K562 (cell line): ENCODE measurements around the gene EIF5B. TPM values are rescaled to one million over a fixed set of nuclear protein-coding genes. Genes with fewer than 3 reads are reported as not detected.

Experiments used
- ATAC-seq: fragments of 200-7000 bp; cut with Tn5 transposase; 3 replicates; pipeline ENCODE4 v1.9.1; 2020; ENCODE audit warnings: moderate library complexity
- BruUV-seq: library from RNA; stranded (reverse); fragments of 400-500 nt; replicated peaks from 2 replicates; lab custom pipeline; 2021; lab: Mats Ljungman, UMichigan
- CTCF ChIA-PET: fragments of 300-600 bp; formaldehyde crosslinking; extraction: SDS; loops from one replicate; lab custom pipeline; 2021; ENCODE audit warnings: low intra/inter-chr PET ratio; lab: Yijun Ruan, JAX
- POLR2A ChIA-PET: fragments of 300-600, 350-650 bp; sonication (Branson Sonifier 250); formaldehyde crosslinking; extraction: SDS; loops from one replicate; lab custom pipeline; 2021; ENCODE audit warnings: antibody characterized with exemption, inconsistent platforms; lab: Yijun Ruan, JAX
- DNase-seq, 4 experiments: peaks; one replicate each; pipeline versions ENCODE4 v3.0.0 to v3.0.0-alpha.2; 2011 to 2018; ENCODE audit warnings: low spot score in 3 of 4, mixed read lengths in 3 of 4; ENCODE audit errors: extremely low read depth in 1 of 4
- FAIRE-seq: peaks from 2 replicates; lab custom pipeline; 2011; peaks lifted over from hg19 to GRCh38; lab: Jason Lieb, UNC
- H2AFZ ChIP-seq: 2 replicates; pipeline ENCODE4 v1.6.0; 2011; ENCODE audit warnings: low read depth, low read length, control low read depth, inconsistent platforms
- H3K27ac ChIP-seq: fragments of 200-600 bp; 3 replicates; pipeline ENCODE4 v1.8.0; 2011; ENCODE audit warnings: low read depth, mild to moderate bottlenecking, control low read depth, inconsistent platforms, low read length, moderate library complexity, mixed read lengths; ENCODE audit errors: extremely low read depth
- H3K27me3 ChIP-seq, 2 experiments: fragments of 300-600 bp in 1 of 2; 2 replicates in 1 of 2; 3 replicates in 1 of 2; pipeline versions ENCODE4 v1.6.0 to v1.8.0; 2011; ENCODE audit warnings: inconsistent platforms in 2 of 2, low read length in 2 of 2, mild to moderate bottlenecking in 1 of 2, mixed read lengths in 1 of 2, moderate library complexity in 1 of 2; ENCODE audit not compliant: control insufficient read depth in 2 of 2, insufficient read depth in 2 of 2
- H3K36me3 ChIP-seq: fragments of 300-600 bp; 3 replicates; pipeline ENCODE4 v1.8.0; 2011; ENCODE audit warnings: mild to moderate bottlenecking, low read length, inconsistent platforms; ENCODE audit not compliant: control insufficient read depth, insufficient read depth
- H3K4me1 ChIP-seq, 2 experiments: fragments of 200-600 bp in 1 of 2; replicated peaks in 1 of 2; 2 replicates in 1 of 2; 3 replicates in 1 of 2; pipeline versions ENCODE4 v1.5.1 to v1.8.0; 2011; ENCODE audit warnings: inconsistent platforms in 2 of 2, low read length in 2 of 2, mild to moderate bottlenecking in 1 of 2, mixed read lengths in 1 of 2, moderate library complexity in 1 of 2; ENCODE audit not compliant: control insufficient read depth in 2 of 2, insufficient read depth in 2 of 2
- H3K4me2 ChIP-seq: 2 replicates; pipeline ENCODE4 v1.6.1; 2011; ENCODE audit warnings: low read length, control low read depth, inconsistent platforms, mixed read lengths; ENCODE audit not compliant: insufficient read depth
- H3K4me3 ChIP-seq: fragments of 200-600 bp; sonication (generic), shearing (Covaris generic); 2 replicates; pipeline ENCODE4 v1.5.1; 2016; ENCODE audit warnings: control low read depth, inconsistent platforms
- H3K79me2 ChIP-seq: fragments of 200-600 bp; 3 replicates; pipeline ENCODE4 v1.8.0; 2011; ENCODE audit warnings: low read length, inconsistent platforms; ENCODE audit not compliant: control insufficient read depth, insufficient read depth
- H3K9ac ChIP-seq, 2 experiments: 2 replicates each; pipeline versions ENCODE4 v1.6.0 to v1.6.1; 2011; ENCODE audit warnings: low read depth in 2 of 2, low read length in 2 of 2, control low read depth in 1 of 2, inconsistent platforms in 1 of 2, mild to moderate bottlenecking in 1 of 2, mixed read lengths in 1 of 2; ENCODE audit not compliant: insufficient read depth in 1 of 2
- H3K9me1 ChIP-seq: one replicate; pipeline ENCODE4 v1.6.0; 2011; ENCODE audit warnings: inconsistent platforms, mild to moderate bottlenecking, low read length, moderate library complexity; ENCODE audit not compliant: control insufficient read depth, insufficient read depth
- H3K9me3 ChIP-seq: replicated peaks from 2 replicates; pipeline ENCODE4 v1.5.1; 2011; ENCODE audit warnings: low read depth, low read length, inconsistent platforms; ENCODE audit not compliant: control insufficient read depth, insufficient read depth
- H4K20me1 ChIP-seq: replicated peaks from 2 replicates; pipeline ENCODE4 v1.6.1; 2011; ENCODE audit warnings: low read length, inconsistent platforms, mixed read lengths; ENCODE audit not compliant: control insufficient read depth, insufficient read depth
- ADNP ChIP-seq: fragments of 200-800 bp; sonication (Bioruptor generic); IDR thresholded peaks from 2 replicates; pipeline ENCODE4 v1.6.1; 2016; ENCODE audit warnings: missing genetic modification characterization, missing compliant biosample characterization
- ATF1 ChIP-seq, 2 experiments: fragments of 450-650 bp in 1 of 2; IDR thresholded peaks; 2 replicates each; pipeline ENCODE4 v1.6.1; 2016; ENCODE audit warnings: missing compliant biosample characterization in 1 of 2, missing genetic modification characterization in 1 of 2
- CBFA2T3 ChIP-seq: fragments of 450-650 bp; IDR thresholded peaks from 2 replicates; pipeline ENCODE4 v1.6.1; 2017
- CREB5 ChIP-seq: fragments of 250-450 bp; sonication (Bioruptor Pico); IDR thresholded peaks from 2 replicates; pipeline ENCODE4 v1.5.0; 2020; ENCODE audit warnings: mild to moderate bottlenecking
- GTF3C2 ChIP-seq: IDR thresholded peaks from 3 replicates; pipeline ENCODE4 v1.6.1; 2011; ENCODE audit warnings: borderline replicate concordance, mild to moderate bottlenecking, moderate library complexity; ENCODE audit not compliant: insufficient read length; ENCODE audit errors: extremely low read depth
- HCFC1 ChIP-seq: IDR thresholded peaks from 2 replicates; pipeline ENCODE4 v1.6.1; 2012; ENCODE audit warnings: low read depth, low read length, improper control_type of control experiment
- HOXB6 ChIP-seq: fragments of 250-450 bp; sonication (Bioruptor Pico); IDR thresholded peaks from 2 replicates; pipeline ENCODE4 v1.5.1; 2022; ENCODE audit warnings: mild to moderate bottlenecking, borderline replicate concordance
- LARP7 ChIP-seq: fragments of 450-650 bp; IDR thresholded peaks from 2 replicates; pipeline ENCODE4 v1.6.1; 2016
- MAFF ChIP-seq: IDR thresholded peaks from 2 replicates; pipeline ENCODE4 v1.6.1; 2012; ENCODE audit warnings: low read length, improper control_type of control experiment
- MAFG ChIP-seq: fragments of 450-650 bp; conservative IDR thresholded peaks from 2 replicates; pipeline ENCODE4 v1.6.1; 2016; ENCODE audit warnings: missing genetic modification characterization, missing compliant biosample characterization
- MEIS2 ChIP-seq: fragments of 450-650 bp; IDR thresholded peaks from 2 replicates; pipeline ENCODE4 v1.6.1; 2014; ENCODE audit warnings: mild to moderate bottlenecking; ENCODE audit not compliant: partially characterized antibody
- MXI1 ChIP-seq: IDR thresholded peaks from 2 replicates; pipeline ENCODE4 v1.6.1; 2011; ENCODE audit warnings: low read depth, mild to moderate bottlenecking, improper control_type of control experiment, low read length
- RBM15 ChIP-seq: fragments of 200-400 bp; formaldehyde crosslinking; IDR thresholded peaks from 2 replicates; pipeline ENCODE4 v1.6.1; 2018; ENCODE audit warnings: mild to moderate bottlenecking, low read length, moderate library complexity; ENCODE audit not compliant: insufficient read depth
- SAP30 ChIP-seq: fragments of 200-600 bp; sonication (generic); IDR thresholded peaks from 2 replicates; pipeline ENCODE4 v1.6.1; 2012; ENCODE audit warnings: borderline replicate concordance, low read depth, mild to moderate bottlenecking, moderate library complexity, low read length, control low read depth, inconsistent platforms; ENCODE audit not compliant: insufficient read depth, poor library complexity, severe bottlenecking
- ZEB2 ChIP-seq: fragments of 450-650 bp; IDR thresholded peaks from 2 replicates; pipeline ENCODE4 v1.6.1; 2016
- ZNF324 ChIP-seq: fragments of 250-450 bp; sonication (Bioruptor Pico); IDR thresholded peaks from 2 replicates; pipeline ENCODE4 v1.4.0; 2020; ENCODE audit warnings: mild to moderate bottlenecking
- WGBS: fragments of 100-300 bp; shearing (Covaris generic); methylation state at CpG from one replicate; pipeline ENCODE4 v1.1.6; 2016; ENCODE audit warnings: low coverage, mixed read lengths; ENCODE audit not compliant: insufficient coverage; ENCODE audit errors: missing lambda C conversion rate; 5-methylcytosine and 5-hydroxymethylcytosine counted together
- in situ Hi-C: fragments of 300-500 bp; cut with MboI; formaldehyde crosslinking; loops from 4 replicates; pipeline ENCODE4 v1.15.0; 2018; ENCODE audit warnings: inconsistent platforms, mixed read lengths
- intact Hi-C: fragments of 100-400 bp; cut with micrococcal nuclease; formaldehyde crosslinking; loops from 2 replicates; pipeline ENCODE4 v1.14.2; 2022
- polyA plus RNA-seq, 8 experiments: library from polyadenylated mRNA; depleted of rRNA in 4 of 8; stranded (reverse) in 5 of 8; unstranded in 3 of 8; fragments of >200 nt; fragmentation: Nextera tagmentation in 2 of 8; fragmentation: Illumina TruSeq in 1 of 8; extraction: Ambion mirVana in 2 of 8; extraction: Trizol in 1 of 8; gene quantifications; 2 replicates each; pipeline versions ENCODE4 v1.2.1 to v1.2.3, GENCODE V29; 2011 to 2014; ENCODE audit warnings: inconsistent platforms in 1 of 8, missing spikeins in 1 of 8
- total RNA-seq, 7 experiments: library from RNA; depleted of rRNA in 6 of 7; stranded (reverse); fragments of >200 nt in 6 of 7; fragmentation: Illumina TruSeq in 2 of 7; extraction: Trizol in 2 of 7; gene quantifications; 2 replicates each; pipeline versions ENCODE4 v1.2.1 to v1.2.3, GENCODE V29; 2011 to 2021; ENCODE audit warnings: low replicate concordance in 1 of 7

Gene EIF5B
- total and polyA plus RNA-seq, 9 of the 15 experiments (the other 6 are each of a cell fraction or from before 2014, with no cell fraction given) = 26.5 to 143 (median 47.7) TPM

- no peaks in the 10 kb centered on the region for H3K9me3 ChIP-seq
- H3K27ac ChIP-seq = no peak overlapping the region
- POLR2A ChIA-PET = interaction anchor here (1.2 kb wide), 1 partner anchor 10 kb away, joined by 3 read pairs; no protein-coding TSS in a partner anchor
- no peaks in the 10 kb centered on the region for H3K4me1 ChIP-seq
- intact Hi-C loops = no loop called here
- no peak overlapping the region for H3K4me3 ChIP-seq
- DNase-seq (no peak), FAIRE-seq (no peak), ATAC-seq (no peak)
- no TSS peak for BruUV-seq
- WGBS = 93% methylated on average over 1 of the region's 1 CpG
- in situ Hi-C loops = no loop called here
- TF ChIP-seq CBFA2T3 = no peak
- TF ChIP-seq MAFF = no peak
- no peak for TF ChIP-seq RBM15
- TF ChIP-seq HOXB6 (CRISPR knock-in tag) = no peak
- TF ChIP-seq MAFG (tag) = no peak
- TF ChIP-seq ADNP (tag) = no peak
- no peak for TF ChIP-seq LARP7
- TF ChIP-seq SAP30 = no peak
- no peak for TF ChIP-seq HCFC1
- TF ChIP-seq CREB5 = no peak
- no peak for TF ChIP-seq GTF3C2
- no peak for TF ChIP-seq MEIS2
- no peak for TF ChIP-seq ZEB2
- TF ChIP-seq MXI1 = no peak
- no peak for TF ChIP-seq ZNF324
- TF ChIP-seq ATF1 (CRISPR knock-in tag; IDR thresholded peaks at IDR 0.05) = no peak
- no peak for TF ChIP-seq ATF1 (tag; IDR thresholded peaks at IDR 0.05)
- CTCF ChIA-PET = no interaction called here
- H3K4me2 ChIP-seq = no peak overlapping the region
- H2AFZ ChIP-seq = no peak overlapping the region
- no peaks in the 10 kb centered on the region for H4K20me1 ChIP-seq
- H3K9me1 ChIP-seq = no peaks in the 10 kb centered on the region
- H3K36me3 ChIP-seq = peaks cover 96% of the 10 kb centered on the region
- H3K9ac ChIP-seq = no peak overlapping the region
- no peaks in the 10 kb centered on the region for H3K79me2 ChIP-seq
- H3K27me3 ChIP-seq = no peaks in the 10 kb centered on the region
Measured at GRCh38 chr2:99377879-99378278, 40.7 kb downstream of the EIF5B start.
